Spleen (tissue), 11 donors: ENCODE measurements around the gene ABCA13. TPM values are rescaled to one million over a fixed set of nuclear protein-coding genes. Genes with fewer than 3 reads are reported as not detected.
"Not testable (repeated sequence)": the region's sequence is repeated elsewhere in the genome, so short reads cannot be mapped to it uniquely, and the experiment has no call there.

Source experiments
- DNase-seq: peaks from one replicate; pipeline ENCODE4 v3.0.0-alpha.2; 2020
- H3K27ac ChIP-seq, 8 donors: fragments of 200-600 bp; sonication (generic) in 7 of 8; 1 replicate in 4 of 8; 2 replicates in 4 of 8; pipeline versions ENCODE4 v1.5.0 to v1.8.0; 2016 to 2021; ENCODE audit warnings: inconsistent platforms in 4 of 8, mild to moderate bottlenecking in 4 of 8, moderate library complexity in 1 of 8
- H3K27me3 ChIP-seq, 7 donors: fragments of 200-600 bp; sonication (generic) in 6 of 7; replicated peaks in 1 of 7; 1 replicate in 4 of 7; 2 replicates in 3 of 7; pipeline versions ENCODE4 v1.5.0 to v1.8.0; 2016 to 2021; ENCODE audit warnings: inconsistent platforms in 3 of 7, mild to moderate bottlenecking in 1 of 7
- H3K36me3 ChIP-seq, 6 donors: fragments of 200-600 bp; sonication (generic) in 5 of 6; 1 replicate in 4 of 6; 2 replicates in 2 of 6; pipeline versions ENCODE4 v1.5.0 to v1.8.0; 2016 to 2021; ENCODE audit warnings: inconsistent platforms in 2 of 6
- H3K4me1 ChIP-seq, 6 donors: fragments of 200-600 bp; sonication (generic) in 5 of 6; 1 replicate in 3 of 6; 2 replicates in 3 of 6; pipeline versions ENCODE4 v1.5.0 to v1.8.0; 2016 to 2021; ENCODE audit warnings: inconsistent platforms in 3 of 6
- H3K4me3 ChIP-seq, 8 donors: fragments of 200-600 bp; sonication (generic) in 7 of 8; 1 replicate in 4 of 8; 2 replicates in 4 of 8; pipeline versions ENCODE4 v1.5.0 to v1.8.0; 2016 to 2021; ENCODE audit warnings: inconsistent platforms in 4 of 8, mild to moderate bottlenecking in 4 of 8, moderate library complexity in 2 of 8
- H3K9me3 ChIP-seq, 8 donors: fragments of 200-600 bp; sonication (generic) in 7 of 8; 1 replicate in 4 of 8; 2 replicates in 4 of 8; pipeline versions ENCODE4 v1.5.0 to v1.8.0; 2016 to 2021; ENCODE audit warnings: inconsistent platforms in 4 of 8
- CTCF ChIP-seq, 11 experiments: fragments of 200-600 bp in 7 of 11; fragments of 450-650 bp in 4 of 11; sonication (generic) in 4 of 11; IDR thresholded peaks in 8 of 11; conservative IDR thresholded peaks in 3 of 11; 1 replicate in 7 of 11; 2 replicates in 4 of 11; pipeline versions ENCODE4 v1.4.0 to v1.8.0; 2016 to 2021; ENCODE audit warnings: antibody characterized with exemption in 11 of 11, inconsistent platforms in 4 of 11, mild to moderate bottlenecking in 1 of 11
- POLR2A ChIP-seq, 3 donors: fragments of 450-650 bp; IDR thresholded peaks; one replicate each; pipeline ENCODE4 v1.5.1; 2017; ENCODE audit warnings: antibody characterized with exemption in 3 of 3, mild to moderate bottlenecking in 1 of 3
- POLR2AphosphoS5 ChIP-seq, 3 donors: sonication (generic); formaldehyde crosslinking; IDR thresholded peaks; one replicate each; pipeline ENCODE4 v1.5.1; 2017; ENCODE audit warnings: antibody characterized with exemption in 3 of 3
- WGBS, 5 donors: extraction: QIAGEN DNeasy Blood & Tissue Kit in 3 of 5; methylation state at CpG; one replicate each; pipeline versions ENCODE4 v1.1.5 to v1.1.7; 2013 to 2018; 5-methylcytosine and 5-hydroxymethylcytosine counted together
- intact Hi-C: fragments of 100-400 bp; cut with DNase I; formaldehyde crosslinking; loops from one replicate; pipeline ENCODE4 v1.15.0; 2023; ENCODE audit warnings: low total_unique reads
- polyA plus RNA-seq, 3 donors: library from polyadenylated mRNA; stranded (reverse); fragments of 200-250 nt; gene quantifications; one replicate each; pipeline ENCODE4 v1.2.1, GENCODE V29; 2013
- total RNA-seq, 7 donors: library from RNA; depleted of rRNA in 3 of 7; stranded (reverse); fragments of >200 nt in 3 of 7; fragmentation: NEBNext Ultra II Directional in 4 of 7; extraction: Animal tissue kit (Norgen Biotek cat#: 25700) in 4 of 7; gene quantifications; one replicate each; pipeline versions ENCODE4 v1.1.0 to v1.2.1, GENCODE V29; 2016 to 2021
- donor health status: healthy with polysubstance abuse.
- donor health status: DM: no; HTN: no; CAD: no; lungs with moderate emphysema.
- donor health status: DM: no; HTN: no; CAD: no.
- donor health status: Bipolar disorder and iron deficiency.
- donor health status: healthy.
- donor health status: DM: no; HTN: no; CAD: no.
- donor health status: DM: yes; HTN: yes; CAD: no.

The ABCA13 gene
- total and polyA plus RNA-seq, 10 donors, result 0.02 to 19.0 (median 1.8) TPM

GRCh38 chr7:48147078-48147591, 24.1 kb upstream of the ABCA13 start:
- no peak overlapping the region for H3K27ac ChIP-seq
- no peak overlapping the region for H3K4me3 ChIP-seq
- H3K27me3 ChIP-seq, result peaks cover 0 to 6% (median 0%) of the 10 kb centered on the region in 7 donors
- no peak for TF ChIP-seq CTCF (IDR thresholded peaks at IDR 0.05 in 8 of 11, conservative IDR thresholded peaks at IDR 0.05 in 3 of 11)
- TF ChIP-seq POLR2AphosphoS5 (IDR thresholded peaks at IDR 0.05), result no peak
- no peak for TF ChIP-seq POLR2A (IDR thresholded peaks at IDR 0.05)
- WGBS, 5 donors, result 66 to 89% (median 82%) methylated on average over 4 of the region's 4 CpGs
- intact Hi-C loops, result no loop called here
- peaks cover 0 to 6% (median 0%) of the 10 kb centered on the region in 8 donors for H3K9me3 ChIP-seq
- DNase-seq, result no peak
- H3K4me1 ChIP-seq, result no peaks in the 10 kb centered on the region
- H3K36me3 ChIP-seq, result no peaks in the 10 kb centered on the region

- H3K27me3 ChIP-seq, H3K4me1 ChIP-seq, DNase-seq, H3K9me3 ChIP-seq, H3K36me3 ChIP-seq, H3K4me3 ChIP-seq, intact Hi-C loops, H3K27ac ChIP-seq: not testable (repeated sequence)
- WGBS, 5 donors, result 72 to 80% (median 79%) methylated on average over 7 of the region's 7 CpGs
Observed at GRCh38 chr7:48147690-48148089, 23.6 kb upstream of the ABCA13 start.

GRCh38 chr7:48148311-48148710, 22.9 kb upstream of the ABCA13 start:
- no peaks in the 10 kb centered on the region for H3K36me3 ChIP-seq
- intact Hi-C loops, result no loop called here
- 83 to 96% (median 90%) methylated on average over 2 of the region's 2 CpGs for WGBS, 5 donors
- H3K27me3 ChIP-seq, result peaks cover 0 to 6% (median 0%) of the 10 kb centered on the region in 7 donors
- no peak for TF ChIP-seq POLR2A (IDR thresholded peaks at IDR 0.05)
- no peak for TF ChIP-seq CTCF (IDR thresholded peaks at IDR 0.05 in 8 of 11, conservative IDR thresholded peaks at IDR 0.05 in 3 of 11)
- TF ChIP-seq POLR2AphosphoS5 (IDR thresholded peaks at IDR 0.05), result no peak
- H3K4me3 ChIP-seq, result no peak overlapping the region
- H3K4me1 ChIP-seq, result no peaks in the 10 kb centered on the region
- no peak overlapping the region for H3K27ac ChIP-seq
- DNase-seq, result no peak
- peaks cover 0 to 10% (median 0%) of the 10 kb centered on the region in 8 donors for H3K9me3 ChIP-seq

GRCh38 chr7:48149058-48149457, 22.2 kb upstream of the ABCA13 start:
- peaks cover 0 to 17% (median 0%) of the 10 kb centered on the region in 8 donors for H3K9me3 ChIP-seq
- H3K4me1 ChIP-seq, result no peaks in the 10 kb centered on the region
- DNase-seq, result no peak

More at GRCh38 chr7:48149058-48149457, 22.2 kb upstream of the ABCA13 start:
- intact Hi-C loops, result no loop called here
- no peak overlapping the region for H3K27ac ChIP-seq
- H3K36me3 ChIP-seq, result no peaks in the 10 kb centered on the region
- H3K4me3 ChIP-seq, result no peak overlapping the region
- peaks cover 0 to 6% (median 0%) of the 10 kb centered on the region in 7 donors for H3K27me3 ChIP-seq
- TF ChIP-seq POLR2AphosphoS5 (IDR thresholded peaks at IDR 0.05), result no peak
- TF ChIP-seq CTCF (IDR thresholded peaks at IDR 0.05 in 8 of 11, conservative IDR thresholded peaks at IDR 0.05 in 3 of 11), result no peak
- TF ChIP-seq POLR2A (IDR thresholded peaks at IDR 0.05), result no peak
